ENCODE results near the gene DISC1.

GRCh38 chr1:231930257-231930947 lies 303.8 kb downstream of the DISC1 start:
- TF ChIP-seq CSDC2 (CRISPR knock-in tag; IDR thresholded peaks at IDR 0.05) (no peak), ZC3H10 (CRISPR knock-in tag; IDR thresholded peaks at IDR 0.05) (no peak), RARB (CRISPR knock-in tag; IDR thresholded peaks at IDR 0.05) (no peak), OSR1 (CRISPR knock-in tag; IDR thresholded peaks at IDR 0.05) (no peak)
